ENCODE measurements around the gene XRCC6. TPM values are rescaled to one million over a fixed set of nuclear protein-coding genes. Genes with fewer than 3 reads are reported as not detected.
"Not testable (repeated sequence)": the region's sequence is repeated elsewhere in the genome, so short reads cannot be mapped to it uniquely, and the experiment has no call there.

XRCC6 gene
- total and polyA plus RNA-seq, 3 donors from 2014 or later: 290 to 621 (median 317) TPM

- Histone ChIP-seq H3K27ac (peak within 1 kb of the TSS; percentile 47 to 55), H3K4me1 (peaks cover 12% of the 10 kb centered on the region), H3K4me3 (peak within 1 kb of the TSS; percentile 67 to 85), H3K9me3 (no peaks in the 10 kb centered on the region), H3K27me3 (no peaks in the 10 kb centered on the region), H3K36me3 (ENCODE audit: low read depth, missing control alignments) (no peaks in the 10 kb centered on the region)
- intact Hi-C loops (cut with DNase I; ENCODE audit: low total_unique reads): no loop called here
- peak; percentile 60 for TF ChIP-seq POLR2A (IDR thresholded peaks at IDR 0.05)
- TF ChIP-seq CTCF (IDR thresholded peaks at IDR 0.05): no peak
- peak; percentile 100 for DNase-seq
- WGBS, 2 donors: 0 to 2% methylated on average over 12 to 35 of the region's 61 CpGs
Measured at GRCh38 chr22:41589391-41590241, 31.5 kb upstream of the XRCC6 start, which contains the start of gene PMM1. Gene PMM1 (minus strand): TSS chr22:41589840. CDS start chr22:41589805, 35 bp downstream.

- H3K4me1 ChIP-seq: peaks cover 19% of the 10 kb centered on the region
- DNase-seq; H3K9me3 ChIP-seq; H3K36me3 ChIP-seq (ENCODE audit: low read depth, missing control alignments); intact Hi-C loops (cut with DNase I; ENCODE audit: low total_unique reads); H3K27ac ChIP-seq; H3K27me3 ChIP-seq: not testable (repeated sequence)
- WGBS, 2 donors: 81 to 82% methylated on average over 12 to 51 of the region's 51 CpGs
- peak overlapping the region; percentile 31 to 48 for H3K4me3 ChIP-seq
Measured at GRCh38 chr22:41593336-41593960, 27.6 kb upstream of the XRCC6 start.

GRCh38 chr22:41595703-41596102, 25.4 kb upstream of the XRCC6 start:
- no peaks in the 10 kb centered on the region for H3K27me3 ChIP-seq
- H3K36me3 ChIP-seq (ENCODE audit: low read depth, missing control alignments): no peaks in the 10 kb centered on the region
- intact Hi-C loops (cut with DNase I; ENCODE audit: low total_unique reads): no loop called here
- TF ChIP-seq CTCF (IDR thresholded peaks at IDR 0.05): no peak
- no peak for TF ChIP-seq POLR2A (IDR thresholded peaks at IDR 0.05)
- H3K9me3 ChIP-seq: no peaks in the 10 kb centered on the region
- H3K27ac ChIP-seq: no peak overlapping the region
- H3K4me1 ChIP-seq: peaks cover 9% of the 10 kb centered on the region
- no peak overlapping the region for H3K4me3 ChIP-seq
- whole genome bisulfite sequencing, 2 donors: 94 to 95% methylated on average over 5 of the region's 5 CpGs
- no peak for DNase-seq

GRCh38 chr22:41596776-41597634, 24.1 kb upstream of the XRCC6 start:
- intact Hi-C loops (cut with DNase I; ENCODE audit: low total_unique reads): no loop called here
- 41 to 48% methylated on average over 11 to 13 of the region's 13 CpGs for WGBS, 2 donors

More at GRCh38 chr22:41596776-41597634, 24.1 kb upstream of the XRCC6 start:
- Histone ChIP-seq H3K27me3 (no peaks in the 10 kb centered on the region), H3K9me3 (no peaks in the 10 kb centered on the region), H3K27ac (peak overlapping the region in 1 of 2 donors; percentile 18), H3K4me1 (peaks cover 9% of the 10 kb centered on the region), H3K4me3 (no peak overlapping the region), H3K36me3 (ENCODE audit: low read depth, missing control alignments) (no peaks in the 10 kb centered on the region)
- TF ChIP-seq POLR2A (IDR thresholded peaks at IDR 0.05) (no peak), CTCF (IDR thresholded peaks at IDR 0.05) (peak; percentile 32 to 66 (median 60))
- peak; percentile 75 for DNase-seq

Data from testis (tissue), 3 donors.